Measurements from ENCODE around the gene HACD3. TPM values are rescaled to one million over a fixed set of nuclear protein-coding genes. Genes with fewer than 3 reads are reported as not detected.
"Not testable (repeated sequence)": the region's sequence is repeated elsewhere in the genome, so short reads cannot be mapped to it uniquely, and the experiment has no call there.

The HACD3 gene
- total and polyA plus RNA-seq, 9 donors: 39.2 to 96.6 (median 58.0) TPM

DNA sequence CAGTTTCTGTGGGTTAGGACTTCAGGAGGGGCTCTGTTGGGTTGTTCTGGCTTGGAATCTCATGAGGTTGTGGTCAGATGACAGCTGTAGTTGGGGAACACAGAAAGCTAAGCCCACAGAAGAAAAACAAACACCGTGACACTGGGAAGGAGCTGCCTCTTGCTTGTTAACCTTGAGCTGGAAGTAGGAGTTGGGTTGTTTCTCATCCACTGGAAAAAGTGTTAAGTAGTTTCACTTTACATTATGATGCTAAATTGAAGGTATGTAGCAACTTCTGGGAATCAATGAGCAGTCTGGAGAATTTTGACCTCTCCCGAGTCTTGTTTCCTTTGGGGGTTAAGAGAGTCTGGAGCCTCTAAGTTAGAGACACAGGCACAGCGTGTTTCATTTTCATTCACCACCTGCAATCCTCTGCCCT lies 20.4 kb downstream of the HACD3 start:
- peak overlapping the region in 1 of 2 donors; percentile 47 for H3K27ac ChIP-seq
- no peaks in the 10 kb centered on the region for H3K36me3 ChIP-seq
- no peaks in the 10 kb centered on the region for H3K27me3 ChIP-seq
- WGBS, 3 donors: 10 to 31% (median 28%) methylated on average over 3 of the region's 3 CpGs
- intact Hi-C loops (cut with DNase I): no loop called here
- no peak overlapping the region for H3K4me3 ChIP-seq
- no peak for DNase-seq
- TF ChIP-seq, protein P1, sequence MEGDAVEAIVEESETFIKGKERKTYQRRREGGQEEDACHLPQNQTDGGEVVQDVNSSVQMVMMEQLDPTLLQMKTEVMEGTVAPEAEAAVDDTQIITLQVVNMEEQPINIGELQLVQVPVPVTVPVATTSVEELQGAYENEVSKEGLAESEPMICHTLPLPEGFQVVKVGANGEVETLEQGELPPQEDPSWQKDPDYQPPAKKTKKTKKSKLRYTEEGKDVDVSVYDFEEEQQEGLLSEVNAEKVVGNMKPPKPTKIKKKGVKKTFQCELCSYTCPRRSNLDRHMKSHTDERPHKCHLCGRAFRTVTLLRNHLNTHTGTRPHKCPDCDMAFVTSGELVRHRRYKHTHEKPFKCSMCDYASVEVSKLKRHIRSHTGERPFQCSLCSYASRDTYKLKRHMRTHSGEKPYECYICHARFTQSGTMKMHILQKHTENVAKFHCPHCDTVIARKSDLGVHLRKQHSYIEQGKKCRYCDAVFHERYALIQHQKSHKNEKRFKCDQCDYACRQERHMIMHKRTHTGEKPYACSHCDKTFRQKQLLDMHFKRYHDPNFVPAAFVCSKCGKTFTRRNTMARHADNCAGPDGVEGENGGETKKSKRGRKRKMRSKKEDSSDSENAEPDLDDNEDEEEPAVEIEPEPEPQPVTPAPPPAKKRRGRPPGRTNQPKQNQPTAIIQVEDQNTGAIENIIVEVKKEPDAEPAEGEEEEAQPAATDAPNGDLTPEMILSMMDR (IDR thresholded peaks at IDR 0.05): no peak
- TF ChIP-seq EP300 (IDR thresholded peaks at IDR 0.05) (no peak), POLR2A (IDR thresholded peaks at IDR 0.05) (no peak)
- H3K4me1 ChIP-seq (ENCODE audit: insufficient read depth): peaks cover 8% of the 10 kb centered on the region
- H3K9me3 ChIP-seq: no peaks in the 10 kb centered on the region

DNA sequence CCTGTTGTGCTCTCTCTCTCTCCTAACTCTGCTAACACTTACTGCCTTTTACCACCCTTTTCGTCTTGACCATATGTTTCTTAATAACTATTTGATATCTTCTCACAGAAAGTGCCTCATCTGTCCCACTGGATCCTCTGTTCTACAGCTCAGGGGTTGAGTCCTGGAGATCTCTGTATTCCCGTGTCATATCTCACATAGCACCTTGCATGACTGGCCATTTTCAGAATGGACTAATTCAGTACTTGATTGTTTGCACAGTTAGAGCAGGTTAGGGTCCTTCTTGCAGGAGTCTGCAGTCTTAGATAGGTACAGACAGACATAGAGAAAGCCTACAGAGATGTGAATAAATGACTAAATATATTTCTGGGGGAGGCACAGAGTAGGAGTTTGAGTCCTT lies 20.9 kb downstream of the HACD3 start:
- H3K4me3 ChIP-seq: no peak overlapping the region
- intact Hi-C loops (cut with DNase I): no loop called here
- no peaks in the 10 kb centered on the region for H3K27me3 ChIP-seq
- H3K36me3 ChIP-seq: no peaks in the 10 kb centered on the region
- H3K4me1 ChIP-seq (ENCODE audit: insufficient read depth): peaks cover 8% of the 10 kb centered on the region
- TF ChIP-seq EP300 (IDR thresholded peaks at IDR 0.05) (no peak), POLR2A (IDR thresholded peaks at IDR 0.05) (no peak)
- TF ChIP-seq, protein P1 (IDR thresholded peaks at IDR 0.05): no peak
- H3K27ac ChIP-seq: peak overlapping the region in 1 of 2 donors; percentile 47
- WGBS, 3 donors: 26 to 42% (median 39%) methylated on average over 2 of the region's 2 CpGs
- H3K9me3 ChIP-seq: no peaks in the 10 kb centered on the region
- no peak for DNase-seq

DNA sequence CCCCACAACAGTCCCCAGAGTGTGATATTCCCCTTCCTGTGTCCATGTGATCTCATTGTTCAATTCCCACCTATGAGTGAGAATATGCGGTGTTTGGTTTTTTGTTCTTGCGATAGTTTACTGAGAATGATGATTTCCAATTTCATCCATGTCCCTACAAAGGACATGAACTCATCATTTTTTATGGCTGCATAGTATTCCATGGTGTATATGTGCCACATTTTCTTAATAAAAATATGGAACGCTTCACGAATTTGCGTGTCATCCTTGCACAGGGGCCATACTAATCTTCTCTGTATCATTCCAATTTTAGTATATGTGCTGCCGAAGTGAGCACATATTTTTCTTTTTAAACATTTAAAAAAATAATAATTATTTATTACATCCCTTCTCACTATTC lies 22.6 kb downstream of the HACD3 start:
- WGBS, 3 donors: 96 to 98% (median 97%) methylated on average over 4 to 5 of the region's 6 CpGs
- DNase-seq; H3K4me3 ChIP-seq; H3K4me1 ChIP-seq (ENCODE audit: insufficient read depth); H3K36me3 ChIP-seq; H3K27me3 ChIP-seq; H3K9me3 ChIP-seq; intact Hi-C loops (cut with DNase I); H3K27ac ChIP-seq: not testable (repeated sequence)

DNA sequence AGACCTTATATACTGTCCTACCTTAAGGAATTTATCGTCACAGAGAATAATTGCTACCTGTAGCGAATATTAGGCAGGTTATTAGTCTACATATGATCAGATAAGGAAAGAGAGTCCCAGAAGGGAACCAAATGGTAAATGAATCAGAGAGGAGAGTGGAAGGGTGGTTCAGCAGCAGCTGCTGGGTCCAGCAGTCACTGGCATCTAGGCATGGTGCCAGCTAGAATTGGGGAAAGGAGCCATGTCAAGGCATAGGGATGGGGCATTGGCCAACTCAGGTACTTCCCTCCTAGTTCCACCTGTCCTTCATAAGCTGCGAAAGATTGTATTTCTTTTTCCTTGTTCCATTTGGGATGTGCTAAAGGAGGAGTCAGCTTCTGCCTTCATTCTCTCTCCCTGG lies 23.4 kb downstream of the HACD3 start:
- DNase-seq: no peak
- H3K27ac ChIP-seq: no peak overlapping the region
- no peaks in the 10 kb centered on the region for H3K36me3 ChIP-seq
- WGBS, 3 donors: 98 to 100% (median 99%) methylated on average over 3 of the region's 3 CpGs
- H3K4me3 ChIP-seq: no peak overlapping the region
- TF ChIP-seq, protein P1 (IDR thresholded peaks at IDR 0.05): no peak
- no peak for TF ChIP-seq EP300 (IDR thresholded peaks at IDR 0.05)
- no peak for TF ChIP-seq POLR2A (IDR thresholded peaks at IDR 0.05)
- H3K9me3 ChIP-seq: no peaks in the 10 kb centered on the region
- no peaks in the 10 kb centered on the region for H3K27me3 ChIP-seq
- intact Hi-C loops (cut with DNase I): no loop called here
- H3K4me1 ChIP-seq (ENCODE audit: insufficient read depth): peaks cover 8% of the 10 kb centered on the region

DNA sequence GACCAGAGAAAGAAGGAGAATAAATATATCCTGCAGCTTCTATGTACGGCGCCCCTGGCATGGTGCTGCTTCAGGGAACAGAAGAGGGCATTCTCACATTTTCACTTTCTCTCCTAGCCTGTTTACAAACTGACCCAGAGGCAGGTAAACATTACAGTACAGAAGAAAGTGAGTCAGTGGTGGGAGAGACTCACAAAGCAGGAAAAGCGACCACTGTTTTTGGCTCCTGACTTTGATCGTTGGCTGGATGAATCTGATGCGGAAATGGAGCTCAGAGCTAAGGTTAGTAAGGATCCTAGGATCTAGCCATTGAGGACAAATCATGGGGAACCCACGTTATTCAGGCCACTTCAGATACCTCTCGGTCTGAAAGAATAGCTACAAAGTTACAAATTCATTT lies 26.4 kb downstream of the HACD3 start:
- no peak for DNase-seq
- Histone ChIP-seq H3K4me3 (no peak overlapping the region), H3K9me3 (no peaks in the 10 kb centered on the region), H3K4me1 (ENCODE audit: insufficient read depth) (no peaks in the 10 kb centered on the region), H3K36me3 (no peaks in the 10 kb centered on the region), H3K27ac (no peak overlapping the region), H3K27me3 (no peaks in the 10 kb centered on the region)
- WGBS, 3 donors: 91 to 95% (median 94%) methylated on average over 7 of the region's 7 CpGs
- no peak for TF ChIP-seq EP300 (IDR thresholded peaks at IDR 0.05)
- TF ChIP-seq, protein P1 (IDR thresholded peaks at IDR 0.05): no peak
- no peak for TF ChIP-seq POLR2A (IDR thresholded peaks at IDR 0.05)
- intact Hi-C loops (cut with DNase I): no loop called here
